H1 (cell line): Measurements from ENCODE around the gene FBLN2. TPM values are rescaled to one million over a fixed set of nuclear protein-coding genes. Genes with fewer than 3 reads are reported as not detected.

Experiments
- CTCF ChIA-PET: fragments of 300-600 bp; sonication (Branson Sonifier 250); formaldehyde crosslinking; loops from one replicate; lab custom pipeline; 2021; ENCODE audit not compliant: partially characterized antibody; lab: Charles Lee
- POLR2A ChIA-PET: fragments of 300-600 bp; sonication (Branson Sonifier 250); formaldehyde crosslinking; loops from one replicate; lab custom pipeline; 2021; ENCODE audit warnings: inconsistent platforms; ENCODE audit not compliant: partially characterized antibody; lab: Charles Lee
- DNase-seq, 2 experiments: peaks; one replicate each; pipeline versions ENCODE4 v3.0.0 to v3.0.0-alpha.2; 2010 to 2022; ENCODE audit warnings: low spot score in 2 of 2, low read depth in 1 of 2, mixed read lengths in 1 of 2
- FAIRE-seq: peaks from 2 replicates; lab custom pipeline; 2011; peaks lifted over from hg19 to GRCh38; lab: Jason Lieb, UNC
- H2AFZ ChIP-seq: 2 replicates; pipeline ENCODE4 v1.8.1; 2012; ENCODE audit warnings: low read length, inconsistent platforms
- H2AK5ac ChIP-seq: 2 replicates; pipeline ENCODE4 v1.6.1; 2013; ENCODE audit warnings: low read depth, low read length
- H2BK120ac ChIP-seq: replicated peaks from 2 replicates; pipeline ENCODE3; 2013; ENCODE audit warnings: low read depth, low read length, inconsistent platforms
- H2BK12ac ChIP-seq: 2 replicates; pipeline ENCODE4 v1.6.1; 2013; ENCODE audit warnings: low read depth, low read length
- H2BK15ac ChIP-seq: 2 replicates; pipeline ENCODE4 v1.6.1; 2013; ENCODE audit warnings: low read length
- H2BK20ac ChIP-seq: 2 replicates; pipeline ENCODE4 v1.6.1; 2013; ENCODE audit warnings: low read length
- H2BK5ac ChIP-seq: 2 replicates; pipeline ENCODE4 v1.6.1; 2013; ENCODE audit warnings: low read depth, low read length
- H3K14ac ChIP-seq: 2 replicates; pipeline ENCODE4 v1.6.1; 2013; ENCODE audit warnings: inconsistent platforms; ENCODE audit not compliant: insufficient read length
- H3K18ac ChIP-seq: 2 replicates; pipeline ENCODE4 v1.6.1; 2013; ENCODE audit warnings: low read length; ENCODE audit errors: extremely low read depth
- H3K23ac ChIP-seq: 2 replicates; pipeline ENCODE4 v1.6.1; 2013; ENCODE audit warnings: inconsistent platforms; ENCODE audit not compliant: insufficient read length
- H3K23me2 ChIP-seq: 2 replicates; pipeline ENCODE4 v1.6.1; 2013; ENCODE audit warnings: low read depth, low read length
- H3K27ac ChIP-seq: 2 replicates; pipeline ENCODE4 v1.6.1; 2011; ENCODE audit warnings: low read depth, low read length, inconsistent platforms
- H3K27me3 ChIP-seq, 4 experiments: replicated peaks in 1 of 4; 1 replicate in 1 of 4; 2 replicates in 3 of 4; pipeline versions ENCODE4 v1.6.1 to v1.8.1; 2011 to 2013; ENCODE audit warnings: low read length in 3 of 4, mild to moderate bottlenecking in 3 of 4, inconsistent platforms in 2 of 4, mixed read lengths in 2 of 4, moderate library complexity in 1 of 4; ENCODE audit not compliant: control insufficient read depth in 3 of 4, insufficient read depth in 3 of 4; ENCODE audit errors: extremely low read depth in 1 of 4
- H3K36me3 ChIP-seq, 4 experiments: 2 replicates each; pipeline versions ENCODE4 v1.6.1 to v1.8.1; 2011 to 2013; ENCODE audit warnings: mild to moderate bottlenecking in 4 of 4, low read length in 3 of 4, moderate library complexity in 2 of 4, control low read depth in 1 of 4, inconsistent platforms in 1 of 4; ENCODE audit not compliant: insufficient read depth in 4 of 4, control insufficient read depth in 2 of 4
- H3K4ac ChIP-seq: replicated peaks from 2 replicates; pipeline ENCODE3; 2013; ENCODE audit warnings: low read length, low read depth, mixed read lengths, inconsistent platforms; ENCODE audit not compliant: insufficient read length
- H3K4me1 ChIP-seq, 4 experiments: replicated peaks in 1 of 4; 1 replicate in 1 of 4; 2 replicates in 3 of 4; pipeline versions ENCODE4 v1.6.1 to v1.8.1; 2011 to 2013; ENCODE audit warnings: low read length in 3 of 4, inconsistent platforms in 2 of 4, mixed read lengths in 1 of 4; ENCODE audit not compliant: insufficient read depth in 4 of 4, control insufficient read depth in 3 of 4
- H3K4me2 ChIP-seq, 2 experiments: 2 replicates each; pipeline versions ENCODE4 v1.6.1 to v1.8.1; 2011 to 2013; ENCODE audit warnings: low read depth in 2 of 2, low read length in 2 of 2, control low read depth in 1 of 2, inconsistent platforms in 1 of 2, mild to moderate bottlenecking in 1 of 2; ENCODE audit not compliant: insufficient read depth in 1 of 2
- H3K4me3 ChIP-seq, 4 experiments: fragments of 200-600, 300-600 bp in 1 of 4; sonication (generic), shearing (Covaris generic), sonication (Bioruptor Twin) in 1 of 4; 2 replicates each; pipeline versions ENCODE4 v1.5.1 to v1.8.1; 2011 to 2016; ENCODE audit warnings: low read length in 4 of 4, low read depth in 3 of 4, control low read depth in 2 of 4, inconsistent platforms in 2 of 4, mild to moderate bottlenecking in 2 of 4, mixed read lengths in 1 of 4, moderate library complexity in 1 of 4; ENCODE audit not compliant: insufficient read depth in 2 of 4; ENCODE audit errors: extremely low read depth in 1 of 4
- H3K56ac ChIP-seq: replicated peaks from 2 replicates; pipeline ENCODE3; 2013; ENCODE audit warnings: low read depth, mild to moderate bottlenecking, mixed read lengths, low read length, inconsistent platforms; ENCODE audit not compliant: insufficient read length
- H3K79me1 ChIP-seq: 2 replicates; pipeline ENCODE4 v1.6.1; 2013; ENCODE audit warnings: low read depth, low read length, control low read depth
- H3K79me2 ChIP-seq, 2 experiments: 2 replicates each; pipeline versions ENCODE4 v1.6.1 to v1.8.1; 2012 to 2013; ENCODE audit warnings: low read length in 2 of 2, mild to moderate bottlenecking in 2 of 2, inconsistent platforms in 1 of 2; ENCODE audit not compliant: insufficient read depth in 2 of 2, control insufficient read depth in 1 of 2
- H3K9ac ChIP-seq, 4 experiments: replicated peaks in 1 of 4; 1 replicate in 1 of 4; 2 replicates in 3 of 4; pipeline versions ENCODE4 v1.6.1 to v1.8.1; 2011 to 2013; ENCODE audit warnings: low read depth in 3 of 4, low read length in 3 of 4, control low read depth in 2 of 4, mild to moderate bottlenecking in 2 of 4, moderate library complexity in 2 of 4, inconsistent platforms in 1 of 4; ENCODE audit errors: extremely low read depth in 1 of 4
- H3K9me3 ChIP-seq, 2 experiments: 2 replicates each; pipeline versions ENCODE4 v1.6.1 to v1.8.1; 2012 to 2013; ENCODE audit warnings: mild to moderate bottlenecking in 2 of 2, moderate library complexity in 2 of 2, control low read depth in 1 of 2, inconsistent platforms in 1 of 2, low read depth in 1 of 2, low read length in 1 of 2, mixed read lengths in 1 of 2; ENCODE audit not compliant: insufficient read depth in 2 of 2
- H4K20me1 ChIP-seq, 2 experiments: replicated peaks in 1 of 2; 2 replicates each; pipeline versions ENCODE3 to v1.8.1; 2011 to 2013; ENCODE audit warnings: inconsistent platforms in 2 of 2, low read length in 2 of 2, mild to moderate bottlenecking in 1 of 2; ENCODE audit not compliant: insufficient read depth in 2 of 2, control insufficient read depth in 1 of 2
- H4K5ac ChIP-seq: 2 replicates; pipeline ENCODE4 v1.6.1; 2013; ENCODE audit warnings: low read length, low read depth, mixed read lengths, inconsistent platforms; ENCODE audit not compliant: insufficient read length
- H4K8ac ChIP-seq: 2 replicates; pipeline ENCODE4 v1.8.0; 2013; ENCODE audit warnings: mild to moderate bottlenecking, moderate library complexity, low read length, inconsistent platforms; ENCODE audit not compliant: insufficient read depth; ENCODE audit errors: extremely low read depth
- H4K91ac ChIP-seq: replicated peaks from 2 replicates; pipeline ENCODE3; 2013; ENCODE audit warnings: low read length, mixed read lengths, inconsistent platforms; ENCODE audit not compliant: insufficient read length
- ASH2L ChIP-seq: fragments of 200-600, 300-600 bp; sonication (generic); IDR thresholded peaks from one replicate; pipeline ENCODE4 v1.7.1; 2017; ENCODE audit warnings: low read length
- CBX8 ChIP-seq: fragments of 300-800, 300-1000 bp; sonication (generic); IDR thresholded peaks from 2 replicates; pipeline ENCODE4 v1.7.1; 2016; ENCODE audit warnings: low read depth, low read length, borderline replicate concordance
- CHD2 ChIP-seq: IDR thresholded peaks from 2 replicates; pipeline ENCODE4 v1.6.1; 2012; ENCODE audit warnings: low read length, improper control_type of control experiment
- CREB1 ChIP-seq: IDR thresholded peaks from 2 replicates; pipeline ENCODE4 v1.6.1; 2012; ENCODE audit warnings: inconsistent platforms
- CTBP2 ChIP-seq: IDR thresholded peaks from 2 replicates; pipeline ENCODE4 v1.7.0; 2011; ENCODE audit warnings: borderline replicate concordance, mild to moderate bottlenecking, moderate library complexity, mixed read lengths, low read length; ENCODE audit not compliant: insufficient read depth, insufficient read length
- GTF2F1 ChIP-seq: IDR thresholded peaks from 2 replicates; pipeline ENCODE4 v1.6.1; 2012; ENCODE audit warnings: low read depth, low read length, improper control_type of control experiment, borderline replicate concordance
- HDAC6 ChIP-seq: IDR thresholded peaks from one replicate; pipeline ENCODE4 v1.7.1; 2012; ENCODE audit warnings: low read depth, mild to moderate bottlenecking, inconsistent platforms, low read length, moderate library complexity
- PHF8 ChIP-seq: fragments of 200-600 bp; sonication (generic); conservative IDR thresholded peaks from 2 replicates; pipeline ENCODE4 v1.7.1; 2012; ENCODE audit warnings: low read depth, mild to moderate bottlenecking, inconsistent platforms, low read length, moderate library complexity
- RXRA ChIP-seq: IDR thresholded peaks from 2 replicates; pipeline ENCODE4 v1.6.1; 2011; ENCODE audit warnings: low read depth, mild to moderate bottlenecking, low read length, moderate library complexity; ENCODE audit not compliant: insufficient read depth
- SRF ChIP-seq: IDR thresholded peaks from 2 replicates; pipeline ENCODE4 v1.6.1; 2011; ENCODE audit warnings: mild to moderate bottlenecking, low read depth, low read length, moderate library complexity
- SUZ12 ChIP-seq: fragments of 200-600 bp; sonication (generic); IDR thresholded peaks from 2 replicates; pipeline ENCODE4 v1.6.1; 2012; ENCODE audit warnings: mild to moderate bottlenecking, inconsistent platforms, low read length, moderate library complexity, mixed read lengths
- TAF7 ChIP-seq: optimal IDR thresholded peaks from 2 replicates; pipeline ENCODE3; 2011; ENCODE audit warnings: low read depth, mild to moderate bottlenecking, inconsistent platforms, low read length, moderate library complexity, borderline replicate concordance
- YY1 ChIP-seq: IDR thresholded peaks from 2 replicates; pipeline ENCODE4 v1.6.1; 2011; ENCODE audit warnings: low read depth, mild to moderate bottlenecking, low read length
- ZNF274 ChIP-seq: IDR thresholded peaks from 2 replicates; pipeline ENCODE4 v1.7.0; 2012; ENCODE audit warnings: low read length, borderline replicate concordance; ENCODE audit errors: extremely low read depth
- WGBS, 2 experiments: shearing (Covaris generic) in 1 of 2; methylation state at CpG; one replicate each; pipeline versions ENCODE4 v1.1.6 to v1.1.7; 2013 to 2015; ENCODE audit warnings: low lambda C conversion rate in 2 of 2, mixed read lengths in 2 of 2, inconsistent platforms in 1 of 2, low coverage in 1 of 2, missing lambda C conversion rate in 1 of 2; ENCODE audit not compliant: insufficient replicate concordance in 2 of 2, insufficient coverage in 1 of 2, insufficient read length in 1 of 2; ENCODE audit errors: extremely low coverage in 1 of 2, missing lambda C conversion rate in 1 of 2; 5-methylcytosine and 5-hydroxymethylcytosine counted together
- polyA plus RNA-seq, 7 experiments: library from polyadenylated mRNA; depleted of rRNA in 3 of 7; stranded (reverse) in 5 of 7; unstranded in 2 of 7; fragments of >200 nt in 5 of 7; fragments of 200-250 nt in 2 of 7; gene quantifications; 1 replicate in 5 of 7; 2 replicates in 1 of 7; 4 replicates in 1 of 7; pipeline versions ENCODE4 v1.2.1 to v1.2.3, GENCODE V29; 2011 to 2013; ENCODE audit warnings: missing spikeins in 2 of 7, mixed read lengths in 2 of 7
- total RNA-seq: library from RNA; stranded (reverse); fragmentation: NEBNext Ultra II Directional; extraction: Animal tissue kit (Norgen Biotek cat#: 25700); gene quantifications from 2 replicates; pipeline ENCODE4 v1.2.1, GENCODE V29; 2021
- TF ChIP-seq, protein P1 (sequence below): IDR thresholded peaks from 2 replicates; pipeline ENCODE4 v1.6.1; 2012; ENCODE audit warnings: inconsistent platforms

The FBLN2 gene
- total and polyA plus RNA-seq, 2 of the 8 experiments (the other 6 are each of a cell fraction or from before 2014, with no cell fraction given), result 17.4 to 24.2 TPM

DNA sequence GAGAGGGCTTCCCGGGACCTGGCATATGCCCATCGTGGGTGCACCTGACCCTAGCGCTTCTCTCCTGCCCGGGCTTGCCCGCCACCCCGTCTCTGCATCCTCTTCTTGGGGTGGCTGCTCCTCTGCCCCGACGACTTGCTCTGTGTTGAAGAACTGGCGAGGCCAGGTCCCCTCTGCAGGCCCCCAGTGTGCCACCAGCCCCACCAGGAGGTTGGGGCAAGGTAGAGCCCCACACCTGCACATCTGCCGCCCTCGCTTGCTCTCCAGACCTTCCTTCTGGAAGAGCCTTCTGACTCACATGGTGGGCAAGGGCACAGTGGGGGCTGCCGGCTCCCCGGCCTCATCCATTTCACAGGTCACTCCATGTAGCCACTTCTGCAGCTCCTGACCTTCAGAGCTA is 84.3 kb downstream of the FBLN2 start:
- Histone ChIP-seq H3K23ac (no peak overlapping the region), H4K91ac (no peak overlapping the region), H3K4me3 (no peak overlapping the region), H3K79me2 (no peaks in the 10 kb centered on the region), H3K36me3 (no peaks in the 10 kb centered on the region), H3K27ac (no peak overlapping the region), H4K5ac (no peak overlapping the region), H2BK20ac (no peak overlapping the region), H3K4me1 (no peaks in the 10 kb centered on the region; a peak in 1 of 7 replicates), H4K8ac (no peak overlapping the region), H2BK120ac (no peak overlapping the region), H2BK15ac (no peak overlapping the region), H3K14ac (no peak overlapping the region), H3K4me2 (no peak overlapping the region), H3K23me2 (no peaks in the 10 kb centered on the region), H4K20me1 (peaks cover 0 to 2% of the 10 kb centered on the region in 2 experiments), H2AK5ac (no peak overlapping the region), H3K18ac (no peak overlapping the region), H3K56ac (no peak overlapping the region), H3K27me3 (no peaks in the 10 kb centered on the region), H3K4ac (no peak overlapping the region), H2AFZ (no peak overlapping the region), H3K9me3 (no peaks in the 10 kb centered on the region), H2BK5ac (no peak overlapping the region), H3K79me1 (no peaks in the 10 kb centered on the region), H2BK12ac (no peak overlapping the region), H3K9ac (no peak overlapping the region)
- WGBS, 2 experiments, result 85% methylated on average over 13 of the region's 13 CpGs; no CpG with 5 or more reads in 1 of the 2 experiments
- DNase-seq (no peak), FAIRE-seq (no peak)
- ChIA-PET POLR2A (interaction anchor here (0.9 kb wide), 1 partner anchor 85 kb away, joined by 3 read pairs; no protein-coding TSS in a partner anchor), CTCF (interaction anchor here (1.1 to 12.6 kb wide), 4 partner anchors 16 to 138 kb away, joined by 3 to 165 read pairs (median 38); no protein-coding TSS in a partner anchor)
- TF ChIP-seq SRF (no peak), GTF2F1 (no peak), SUZ12 (no peak), CHD2 (no peak), TAF7 (no peak), PHF8 (no peak), CREB1 (no peak), YY1 (no peak), HDAC6 (no peak), RXRA (no peak), ASH2L (no peak), ZNF274 (no peak), CTBP2 (no peak), CBX8 (no peak)
- TF ChIP-seq, protein P1, sequence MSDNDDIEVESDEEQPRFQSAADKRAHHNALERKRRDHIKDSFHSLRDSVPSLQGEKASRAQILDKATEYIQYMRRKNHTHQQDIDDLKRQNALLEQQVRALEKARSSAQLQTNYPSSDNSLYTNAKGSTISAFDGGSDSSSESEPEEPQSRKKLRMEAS, result no peak
